HG03565 (cell line): ENCODE measurements around the gene ANO9.
"Not testable (repeated sequence)": the region's sequence is repeated elsewhere in the genome, so short reads cannot be mapped to it uniquely, and the experiment has no call there.

ENCODE experiments used
- ATAC-seq: cut with Tn5 transposase; IDR thresholded peaks from one replicate; pipeline ENCODE4 v1.9.1; 2021; ENCODE audit warnings: mild to moderate bottlenecking, moderate library complexity; ENCODE audit not compliant: unreplicated experiment

Gene ANO9

GRCh38 chr11:389369-389768 is 52.4 kb downstream of the ANO9 start:
- ATAC-seq, result not testable (repeated sequence)

GRCh38 chr11:387193-387793 is 54.5 kb downstream of the ANO9 start:
- no peak for ATAC-seq

GRCh38 chr11:386483-386882 is 55.3 kb downstream of the ANO9 start:
- no peak for ATAC-seq

GRCh38 chr11:385594-386351 is 56.0 kb downstream of the ANO9 start:
- ATAC-seq, result no peak

GRCh38 chr11:384511-384910 is 57.3 kb downstream of the ANO9 start:
- no peak for ATAC-seq

- ATAC-seq, result no peak
These were observed 58.4 kb downstream of the ANO9 start for GRCh38 chr11:383431-383830.

- ATAC-seq, result no peak
These were observed 59.7 kb downstream of the ANO9 start for GRCh38 chr11:382081-382629.

GRCh38 chr11:381501-382072 is 60.2 kb downstream of the ANO9 start:
- no peak for ATAC-seq

- ATAC-seq, result no peak
These were observed 60.8 kb downstream of the ANO9 start for GRCh38 chr11:380996-381395.

- ATAC-seq, result no peak
These were observed 61.3 kb downstream of the ANO9 start for GRCh38 chr11:380491-380890.

- no peak for ATAC-seq
These were observed 61.7 kb downstream of the ANO9 start for GRCh38 chr11:380095-380480.

- ATAC-seq, result no peak
These were observed 62.4 kb downstream of the ANO9 start for GRCh38 chr11:379205-380094.

- no peak for ATAC-seq
These were observed 63.8 kb downstream of the ANO9 start for GRCh38 chr11:377883-378500.

- no peak for ATAC-seq
These were observed 64.5 kb downstream of the ANO9 start for GRCh38 chr11:377174-377865.

- ATAC-seq, result no peak
These were observed 65.2 kb downstream of the ANO9 start for GRCh38 chr11:376531-377173.

GRCh38 chr11:375065-376025 is 66.5 kb downstream of the ANO9 start:
- ATAC-seq, result no peak

GRCh38 chr11:373716-374551 is 67.9 kb downstream of the ANO9 start:
- no peak for ATAC-seq
